Activated CD8-positive, alpha-beta memory T cell treated with anti-CD3 and anti-CD28 coated beads, Interleukin-2, amount 50 U/mL, for 4 hours (primary cell): Measurements from ENCODE around the gene USP14.
"Not testable (repeated sequence)": the region's sequence is repeated elsewhere in the genome, so short reads cannot be mapped to it uniquely, and the experiment has no call there.

Experiments
- DNase-seq: peaks from one replicate; pipeline ENCODE4 v3.0.0-alpha.2; 2020

The USP14 gene

GRCh38 chr18:158128-159036 lies at the start of gene USP14:
Gene USP14, plus strand, starts transcription at chr18:158557. Its CDS starts 142 bp downstream, at chr18:158699.
- DNase-seq: peak; percentile 98

DNA sequence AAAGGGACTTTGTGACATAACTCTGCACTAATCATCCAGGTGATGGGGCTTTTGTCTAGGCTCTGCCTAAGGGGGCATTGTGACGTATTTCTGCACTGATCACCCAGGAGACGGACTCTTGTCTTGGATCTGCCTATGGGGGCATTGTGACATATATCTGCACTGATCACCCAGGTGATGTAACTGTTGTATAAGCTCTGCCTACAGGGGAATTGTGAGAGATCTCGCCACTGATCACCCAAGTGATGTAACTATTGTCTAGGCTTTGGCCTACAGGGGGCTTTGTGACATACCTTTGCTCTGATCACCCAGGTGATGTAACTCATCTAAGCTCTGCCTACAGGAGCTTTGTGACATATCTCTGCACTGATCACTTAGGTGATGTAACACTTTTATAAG lies 49.7 kb upstream of the USP14 start:
- DNase-seq: not testable (repeated sequence)

DNA sequence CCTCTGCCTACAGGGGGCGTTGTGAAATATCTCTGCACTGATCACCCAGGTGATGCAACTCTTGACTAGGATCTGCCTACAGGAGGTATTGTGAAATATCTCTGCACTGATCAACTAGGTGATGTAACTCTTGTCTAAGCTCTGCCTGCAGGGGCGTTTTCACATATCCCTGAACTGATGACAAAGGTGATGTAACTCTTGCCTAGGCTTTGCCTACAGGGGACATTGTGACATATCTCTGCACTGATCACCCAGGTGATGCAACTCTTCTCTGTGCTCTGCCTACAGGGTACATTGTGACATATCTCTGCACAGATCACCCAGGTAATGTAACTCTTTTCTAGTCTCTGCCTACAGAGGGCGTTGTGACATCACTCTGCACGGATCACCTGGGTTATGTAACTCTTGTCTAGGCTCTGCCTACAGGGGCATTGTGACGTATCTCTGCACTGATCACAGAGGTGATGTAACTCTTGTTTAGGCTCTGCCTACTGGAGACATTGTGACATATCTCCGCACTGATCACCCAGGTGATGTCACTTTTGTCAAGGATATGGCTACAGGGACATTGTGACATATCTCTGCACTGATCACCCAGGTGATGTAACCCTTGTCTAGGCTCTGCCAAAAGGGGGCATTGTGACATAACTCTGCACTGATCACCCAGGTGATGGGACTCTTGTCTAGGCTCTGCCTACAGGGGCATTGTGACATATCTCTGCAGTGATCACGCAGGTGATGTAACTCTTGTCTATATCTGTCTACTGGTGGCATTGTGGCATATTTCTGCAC lies 49.0 kb upstream of the USP14 start:
- peak; percentile 28 for DNase-seq

DNA sequence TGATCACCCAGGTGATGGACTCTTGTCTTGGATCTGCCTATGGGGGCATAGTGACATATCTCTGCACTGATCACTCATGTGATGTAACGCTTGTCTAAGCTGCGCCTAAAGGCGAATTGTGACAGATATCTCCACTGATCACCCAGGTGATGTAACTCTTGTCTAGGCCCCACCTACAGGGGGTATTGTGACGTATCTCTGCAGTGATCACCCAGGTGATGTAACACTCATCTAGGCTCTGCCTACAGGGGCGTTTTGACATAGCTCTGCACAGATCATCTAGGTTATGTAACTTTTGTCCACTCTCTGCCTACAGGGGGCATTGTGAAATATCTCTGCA lies 48.5 kb upstream of the USP14 start:
- DNase-seq: not testable (repeated sequence)

- peak; percentile 35 for DNase-seq
Measured at GRCh38 chr18:110351-111201, 47.8 kb upstream of the USP14 start.

DNA sequence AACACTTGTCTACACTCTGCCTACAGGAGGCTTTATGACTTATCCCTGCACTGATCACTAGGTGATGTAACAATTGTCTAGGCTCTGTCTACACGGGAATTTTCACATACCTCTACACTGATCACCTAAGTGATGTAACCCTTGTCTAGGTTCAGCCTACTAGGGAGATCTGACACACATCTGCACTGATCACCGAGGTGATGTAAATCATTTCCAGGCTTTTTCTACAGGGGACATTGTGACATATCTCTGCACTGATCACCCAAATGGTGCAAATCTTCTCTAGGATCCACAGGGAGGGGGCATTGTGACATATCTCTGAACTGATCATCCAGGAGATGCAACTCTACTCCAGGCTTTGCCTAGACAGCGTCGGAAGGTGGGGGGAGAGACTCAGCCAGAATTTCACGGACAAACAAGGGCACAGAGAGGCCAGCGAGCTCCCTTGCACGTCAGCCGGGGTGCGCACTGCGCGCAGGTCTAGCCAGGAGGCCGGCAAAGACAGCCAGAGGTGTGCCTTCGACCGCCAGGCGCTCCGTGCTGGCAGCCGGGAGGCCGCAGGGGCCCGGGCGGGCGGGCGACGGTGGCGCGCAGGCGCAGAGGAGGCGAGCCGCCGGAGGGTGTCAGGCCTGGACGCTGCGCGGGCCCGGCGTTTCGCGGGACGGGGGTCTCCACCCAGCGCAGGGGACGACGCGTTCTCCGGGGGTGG lies 46.9 kb upstream of the USP14 start:
- DNase-seq: peak; percentile 72

DNA sequence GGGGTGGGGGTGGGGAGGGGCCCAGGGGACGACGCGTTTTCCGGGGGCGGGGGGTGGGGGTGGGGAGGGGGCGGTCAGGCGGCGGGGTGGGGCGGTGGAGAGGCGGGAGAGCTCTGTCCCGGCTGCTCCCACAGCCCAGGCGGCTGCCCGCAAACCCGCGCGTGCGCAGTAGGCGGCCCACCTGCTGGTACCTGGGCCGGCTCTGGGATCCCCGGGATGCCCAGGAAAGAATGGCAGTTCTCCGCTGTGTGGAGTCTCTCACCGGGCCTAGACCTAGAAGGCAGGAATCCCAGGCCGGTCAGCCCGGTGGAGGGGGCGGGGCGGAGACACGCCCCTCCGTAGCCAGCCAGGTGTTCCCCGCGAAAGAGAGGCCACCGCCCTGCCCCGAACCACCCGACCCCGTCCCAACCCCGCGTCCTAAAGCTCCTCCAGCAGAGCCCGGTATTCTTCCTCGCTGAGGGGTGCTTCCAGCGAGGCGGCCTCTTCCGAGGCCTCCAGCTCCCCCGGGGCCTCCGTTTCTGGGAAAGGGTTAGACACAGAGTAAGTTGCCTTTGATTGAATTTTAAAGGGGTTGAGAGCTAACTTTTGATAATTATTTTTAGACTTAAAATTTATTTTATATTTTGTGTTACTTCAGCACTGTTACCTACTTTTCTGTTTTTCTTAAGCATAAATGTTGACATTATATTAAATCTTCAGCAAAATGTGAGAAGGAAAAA lies 46.2 kb upstream of the USP14 start:
- DNase-seq: peak; percentile 45

GRCh38 chr18:120539-121260 lies 37.7 kb upstream of the USP14 start:
- not testable (repeated sequence) for DNase-seq

GRCh38 chr18:135045-135444 lies 23.3 kb upstream of the USP14 start:
- DNase-seq: no peak

DNA sequence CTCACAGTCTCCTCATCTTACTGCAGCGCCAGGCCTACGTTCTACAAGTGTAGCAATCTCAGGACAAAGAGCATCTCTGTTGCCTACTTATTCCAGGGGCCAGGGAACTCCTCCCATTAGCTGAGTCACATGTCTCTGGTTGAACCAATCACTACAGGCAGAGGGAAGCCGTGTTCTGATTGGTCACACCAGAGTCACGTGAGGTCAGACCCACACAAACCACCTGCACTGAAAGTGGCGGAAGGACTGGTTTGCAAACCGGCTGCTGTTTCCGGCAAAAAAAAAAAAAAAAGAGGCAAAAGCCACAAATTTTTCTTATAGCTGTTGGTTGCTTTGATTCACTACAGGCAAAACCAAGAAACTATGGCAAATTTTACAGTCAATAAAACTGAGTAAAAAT lies 21.9 kb upstream of the USP14 start:
- peak; percentile 22 for DNase-seq

- no peak for DNase-seq
Measured at GRCh38 chr18:137327-137726, 21.0 kb upstream of the USP14 start.

GRCh38 chr18:140670-141266 lies 17.6 kb upstream of the USP14 start:
- DNase-seq: no peak

DNA sequence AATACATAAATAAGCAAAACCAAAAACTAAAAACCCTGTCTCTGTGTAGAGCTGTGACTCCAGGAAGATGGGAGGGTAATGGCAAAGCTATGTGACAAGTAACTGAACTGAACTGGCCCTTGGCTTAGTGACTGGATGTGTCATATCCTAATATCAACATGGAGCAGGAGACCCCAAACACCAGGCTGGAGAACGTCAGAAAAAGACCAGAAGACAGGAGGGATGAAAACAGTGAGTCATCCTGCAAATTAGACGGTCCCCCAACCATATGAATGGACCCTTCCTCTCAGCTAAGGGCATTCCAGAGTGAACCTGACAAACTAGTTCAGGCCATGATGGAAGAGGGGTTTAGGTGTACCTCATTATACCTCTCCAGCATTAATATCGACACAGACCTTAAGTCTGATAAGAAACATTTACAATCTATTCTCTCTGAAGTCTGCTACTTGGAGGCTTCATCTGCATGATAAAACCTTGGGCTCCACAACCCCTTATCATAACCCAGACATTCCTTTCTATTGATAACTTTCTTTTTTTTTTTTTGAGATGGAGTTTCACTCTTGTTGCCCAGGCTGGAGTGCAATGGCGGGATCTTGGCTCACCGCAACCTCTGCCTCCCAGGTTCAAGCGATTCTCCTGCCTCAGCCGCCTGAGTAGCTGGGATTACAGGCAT lies 15.6 kb upstream of the USP14 start:
- DNase-seq: not testable (repeated sequence)

DNA sequence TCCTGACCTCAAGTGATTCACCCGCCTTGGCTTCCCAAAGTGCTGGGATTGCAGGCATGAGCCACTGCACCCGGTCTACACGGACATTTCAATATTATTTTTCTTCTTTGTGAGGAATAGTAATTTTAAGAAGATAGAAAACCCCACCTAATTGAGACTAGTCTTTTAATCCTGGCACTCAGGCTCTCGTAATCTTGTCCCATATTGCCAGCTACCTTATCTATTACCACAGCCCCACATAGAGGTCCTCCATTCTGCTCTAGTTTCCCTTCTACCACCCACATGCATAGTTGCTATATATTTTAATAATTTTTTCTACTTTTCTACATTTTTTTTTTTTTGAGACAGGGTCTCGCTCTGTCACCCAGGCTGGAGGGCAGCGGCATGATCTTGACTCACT lies 9.5 kb upstream of the USP14 start:
- no peak for DNase-seq

- DNase-seq: no peak
Measured at GRCh38 chr18:154151-154550, 4.2 kb upstream of the USP14 start.

DNA sequence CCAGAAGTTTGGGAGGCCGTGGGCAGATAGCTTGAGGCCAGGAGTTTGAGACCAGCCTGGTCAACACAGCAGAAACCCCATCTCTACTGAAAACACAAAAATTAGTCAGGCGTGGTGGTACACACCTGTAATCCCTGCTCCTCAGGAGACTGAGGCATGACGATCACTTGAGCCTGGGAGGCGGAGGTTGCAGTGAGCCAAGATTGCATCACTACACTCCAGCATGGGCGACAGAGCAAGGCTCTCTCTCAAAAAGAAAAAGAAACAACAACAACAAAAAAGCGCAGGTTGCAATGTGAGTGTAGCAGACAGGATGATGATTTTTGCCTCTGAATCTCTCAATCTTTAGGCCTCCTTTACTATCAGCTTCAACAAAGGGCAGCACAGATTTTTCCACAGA lies 2.7 kb upstream of the USP14 start:
- no peak for DNase-seq

GRCh38 chr18:156514-157230 lies 1.7 kb upstream of the USP14 start:
- DNase-seq: no peak

DNA sequence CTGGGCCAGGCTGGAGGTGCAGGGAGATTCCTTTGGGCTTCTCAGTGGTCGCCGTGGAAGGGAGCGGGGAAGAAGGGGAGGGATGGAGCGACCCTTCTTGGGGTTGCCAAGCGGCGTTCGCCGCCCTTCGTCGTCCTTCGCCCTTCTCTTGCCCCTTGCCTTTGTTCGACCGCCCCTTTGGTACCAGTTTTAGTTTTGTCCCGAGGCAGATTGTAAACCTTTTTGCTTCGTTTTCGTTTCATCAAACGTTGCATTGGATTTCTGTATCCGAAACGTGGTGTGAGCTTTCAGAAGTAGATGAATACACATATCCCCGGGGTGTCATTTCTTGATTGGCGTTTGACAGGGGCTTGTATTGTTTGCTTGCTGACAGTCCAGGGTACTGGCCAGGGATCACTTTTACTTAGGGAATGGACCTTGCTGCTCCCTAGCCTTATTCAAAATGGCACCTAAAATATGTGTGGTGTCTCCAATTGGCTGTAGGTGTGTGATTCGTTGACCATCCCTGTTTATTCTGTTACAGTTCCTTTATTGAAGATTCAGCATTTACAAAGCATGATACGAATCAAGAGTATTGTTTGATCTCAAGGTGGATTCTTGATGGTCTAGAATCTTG lies 788 bp downstream of the USP14 start:
- DNase-seq: no peak

- DNase-seq: no peak
Measured at GRCh38 chr18:159933-160332, 1.6 kb downstream of the USP14 start.
